SK-N-SH (cell line): ENCODE results near the gene HSPA4L. TPM values are rescaled to one million over a fixed set of nuclear protein-coding genes. Genes with fewer than 3 reads are reported as not detected.

Source experiments
- CTCF ChIA-PET: fragments of 300-600, 350-600 bp; formaldehyde crosslinking; extraction: SDS; loops from one replicate; lab custom pipeline; 2021; lab: Yijun Ruan, JAX
- POLR2A ChIA-PET: fragments of 350-600 bp; sonication (Branson Sonifier 250); formaldehyde crosslinking; extraction: SDS; loops from one replicate; lab custom pipeline; 2020; ENCODE audit warnings: antibody characterized with exemption, inconsistent platforms; lab: Yijun Ruan, JAX
- DNase-seq: peaks from one replicate; pipeline ENCODE4 v3.0.0; 2012
- H2AFZ ChIP-seq: fragments of 200-600 bp; sonication (generic); 2 replicates; pipeline ENCODE4 v1.8.1; 2016; ENCODE audit warnings: antibody characterized with exemption, mild to moderate bottlenecking, low read depth
- H3F3A ChIP-seq: fragments of 200-600 bp; sonication (generic); replicated peaks from 2 replicates; pipeline ENCODE3; 2016; ENCODE audit warnings: antibody characterized with exemption, mild to moderate bottlenecking; ENCODE audit not compliant: insufficient read depth
- H3K27ac ChIP-seq, 2 experiments: fragments of 200-500 bp in 1 of 2; fragments of 200-600 bp in 1 of 2; sonication (Bioruptor generic) in 1 of 2; sonication (generic), shearing (Covaris generic) in 1 of 2; 2 replicates each; pipeline versions ENCODE4 v1.5.1 to v1.6.1; 2014 to 2016; ENCODE audit warnings: low read depth in 2 of 2, inconsistent platforms in 1 of 2, low read length in 1 of 2, mild to moderate bottlenecking in 1 of 2, mixed read lengths in 1 of 2
- H3K27me3 ChIP-seq: fragments of 200-600 bp; sonication (generic), shearing (Covaris generic); 2 replicates; pipeline ENCODE4 v1.6.1; 2016; ENCODE audit warnings: mixed run types; ENCODE audit not compliant: insufficient read depth
- H3K36me3 ChIP-seq, 2 experiments: fragments of 200-500 bp in 1 of 2; fragments of 200-600 bp in 1 of 2; sonication (Bioruptor generic) in 1 of 2; sonication (generic) in 1 of 2; replicated peaks in 1 of 2; 2 replicates each; pipeline versions ENCODE3 to v1.5.1; 2014 to 2016; ENCODE audit warnings: low read length in 1 of 2, mild to moderate bottlenecking in 1 of 2; ENCODE audit not compliant: insufficient read depth in 2 of 2, control insufficient read depth in 1 of 2
- H3K4me1 ChIP-seq, 2 experiments: fragments of 200-500 bp in 1 of 2; fragments of 200-600 bp in 1 of 2; sonication (Bioruptor generic) in 1 of 2; sonication (generic), shearing (Covaris generic) in 1 of 2; 2 replicates each; pipeline versions ENCODE4 v1.5.1 to v1.6.1; 2014 to 2016; ENCODE audit warnings: low read depth in 1 of 2, low read length in 1 of 2, mixed run types in 1 of 2; ENCODE audit not compliant: insufficient read depth in 2 of 2, control insufficient read depth in 1 of 2
- H3K4me2 ChIP-seq: fragments of 200-600 bp; sonication (generic), shearing (Covaris generic); 2 replicates; pipeline ENCODE4 v1.6.1; 2017; ENCODE audit warnings: mixed run types
- H3K4me3 ChIP-seq, 2 experiments: fragments of 200-500 bp in 1 of 2; fragments of 200-600 bp in 1 of 2; sonication (Bioruptor generic) in 1 of 2; sonication (generic), shearing (Covaris generic) in 1 of 2; 2 replicates each; pipeline versions ENCODE4 v1.5.1 to v1.8.1; 2014 to 2016; ENCODE audit warnings: low read depth in 2 of 2, inconsistent platforms in 1 of 2, low read length in 1 of 2, mild to moderate bottlenecking in 1 of 2, mixed read lengths in 1 of 2, moderate library complexity in 1 of 2
- H3K79me2 ChIP-seq: fragments of 200-600 bp; sonication (generic); 2 replicates; pipeline ENCODE4 v1.8.1; 2017; ENCODE audit warnings: mild to moderate bottlenecking; ENCODE audit not compliant: insufficient read depth
- H3K9ac ChIP-seq: fragments of 200-600 bp; sonication (generic); 2 replicates; pipeline ENCODE4 v1.6.1; 2017; ENCODE audit warnings: mixed run types
- H3K9me2 ChIP-seq: fragments of 200-600 bp; sonication (generic); 2 replicates; pipeline ENCODE4 v1.6.1; 2017; ENCODE audit warnings: mixed run types
- H3K9me3 ChIP-seq: fragments of 200-600 bp; sonication (generic); 2 replicates; pipeline ENCODE4 v1.6.1; 2017; ENCODE audit warnings: mixed run types, mild to moderate bottlenecking, moderate library complexity
- H4K20me1 ChIP-seq: fragments of 200-600 bp; sonication (generic); 2 replicates; pipeline ENCODE4 v1.6.1; 2017; ENCODE audit warnings: mild to moderate bottlenecking, mixed run types; ENCODE audit not compliant: insufficient read depth
- ELF1 ChIP-seq: IDR thresholded peaks from 2 replicates; pipeline ENCODE4 v1.4.0; 2012
- FOXM1 ChIP-seq: IDR thresholded peaks from 2 replicates; pipeline ENCODE4 v1.4.0; 2012; ENCODE audit warnings: low read depth, mild to moderate bottlenecking
- GABPA ChIP-seq: IDR thresholded peaks from 2 replicates; pipeline ENCODE4 v1.4.0; 2012; ENCODE audit warnings: low read depth, mild to moderate bottlenecking
- MEF2A ChIP-seq: IDR thresholded peaks from 2 replicates; pipeline ENCODE4 v1.4.0; 2012; ENCODE audit warnings: low read depth, borderline replicate concordance
- MXI1 ChIP-seq: IDR thresholded peaks from 2 replicates; pipeline ENCODE4 v1.6.1; 2012; ENCODE audit warnings: mild to moderate bottlenecking, low read depth, low read length, improper control_type of control experiment
- NFIC ChIP-seq: IDR thresholded peaks from 2 replicates; pipeline ENCODE4 v1.4.0; 2012; ENCODE audit warnings: borderline replicate concordance
- NRF1 ChIP-seq: IDR thresholded peaks from 2 replicates; pipeline ENCODE4 v1.6.1; 2012; ENCODE audit warnings: low read depth, mild to moderate bottlenecking, low read length
- POLR2AphosphoS5 ChIP-seq: IDR thresholded peaks from 2 replicates; pipeline ENCODE4 v1.6.1; 2012; ENCODE audit warnings: low read depth, low read length
- RAD21 ChIP-seq: IDR thresholded peaks from 2 replicates; pipeline ENCODE4 v1.6.1; 2012; ENCODE audit warnings: mild to moderate bottlenecking, low read length
- RFX5 ChIP-seq: IDR thresholded peaks from 2 replicates; pipeline ENCODE4 v1.6.1; 2012; ENCODE audit warnings: mild to moderate bottlenecking, improper control_type of control experiment, low read length
- SIN3A ChIP-seq: IDR thresholded peaks from 2 replicates; pipeline ENCODE4 v1.6.1; 2012; ENCODE audit warnings: low read depth, mild to moderate bottlenecking, low read length, moderate library complexity, borderline replicate concordance
- SMC3 ChIP-seq: IDR thresholded peaks from 2 replicates; pipeline ENCODE4 v1.6.1; 2012; ENCODE audit warnings: low read depth, low read length, improper control_type of control experiment
- TCF12 ChIP-seq: IDR thresholded peaks from 2 replicates; pipeline ENCODE4 v1.4.0; 2012
- WGBS: methylation state at CpG from one replicate; pipeline ENCODE4 v1.1.6; 2017; ENCODE audit warnings: low lambda C conversion rate; 5-methylcytosine and 5-hydroxymethylcytosine counted together
- polyA plus RNA-seq, 3 experiments: library from polyadenylated mRNA; depleted of rRNA; stranded (reverse); fragments of >200 nt; gene quantifications; 2 replicates each; pipeline ENCODE4 v1.2.3, GENCODE V29; 2012
- TF ChIP-seq, protein P1 (sequence below): IDR thresholded peaks from 2 replicates; pipeline ENCODE4 v1.4.0; 2012; ENCODE audit warnings: low read depth
- TF ChIP-seq, protein P2 (sequence below): IDR thresholded peaks from 2 replicates; pipeline ENCODE4; 2012
- TF ChIP-seq, protein P3 (sequence below): fragments of 200-600 bp; sonication (generic); IDR thresholded peaks from 2 replicates; pipeline ENCODE4 v1.6.1; 2017; ENCODE audit warnings: antibody characterized with exemption, mild to moderate bottlenecking, moderate library complexity
- TF ChIP-seq, protein P4 (sequence below): IDR thresholded peaks from 2 replicates; pipeline ENCODE4 v1.4.0; 2012; ENCODE audit warnings: low read depth, borderline replicate concordance

Gene HSPA4L
- polyA plus RNA-seq, 1 of the 3 experiments (the other 2 are of a cell fraction), result 1.6 TPM

DNA sequence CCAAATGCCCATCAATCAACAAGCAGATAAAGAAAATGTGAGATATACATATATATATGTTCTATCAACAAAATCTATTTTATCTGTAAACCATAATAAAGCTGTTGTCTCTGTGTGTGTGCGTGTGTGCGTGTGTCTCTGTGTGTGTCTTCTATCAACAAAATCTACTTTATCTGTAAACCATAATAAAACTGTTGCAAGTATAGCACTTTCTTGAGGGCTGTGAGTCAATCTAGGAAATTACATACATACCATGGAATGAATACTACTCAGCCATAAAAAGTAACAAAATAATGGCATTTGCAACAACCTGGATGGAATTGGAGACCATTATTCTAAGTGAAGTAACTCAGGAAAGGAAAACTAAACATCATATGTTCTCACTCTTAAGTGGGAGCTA, 86.1 kb downstream of the HSPA4L start:
- Histone ChIP-seq H3K9ac (no peak overlapping the region), H3K9me3 (no peaks in the 10 kb centered on the region), H4K20me1 (no peaks in the 10 kb centered on the region), H3K4me1 (peaks cover 4 to 14% of the 10 kb centered on the region in 2 experiments), H3K9me2 (no peaks in the 10 kb centered on the region), H3K4me3 (no peak overlapping the region), H3K79me2 (peaks cover 13% of the 10 kb centered on the region; the same call in 1 of the 2 replicates), H3K4me2 (no peak overlapping the region), H3K36me3 (no peaks in the 10 kb centered on the region), H3F3A (peaks cover 15% of the 10 kb centered on the region), H2AFZ (no peak overlapping the region), H3K27ac (no peak overlapping the region), H3K27me3 (no peaks in the 10 kb centered on the region)
- TF ChIP-seq, protein P1, sequence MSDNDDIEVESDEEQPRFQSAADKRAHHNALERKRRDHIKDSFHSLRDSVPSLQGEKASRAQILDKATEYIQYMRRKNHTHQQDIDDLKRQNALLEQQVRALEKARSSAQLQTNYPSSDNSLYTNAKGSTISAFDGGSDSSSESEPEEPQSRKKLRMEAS, result no peak
- TF ChIP-seq MXI1 (no peak), POLR2AphosphoS5 (no peak), SMC3 (no peak), RFX5 (no peak), SIN3A (no peak), NRF1 (no peak), MEF2A (no peak)
- TF ChIP-seq, protein P2, sequence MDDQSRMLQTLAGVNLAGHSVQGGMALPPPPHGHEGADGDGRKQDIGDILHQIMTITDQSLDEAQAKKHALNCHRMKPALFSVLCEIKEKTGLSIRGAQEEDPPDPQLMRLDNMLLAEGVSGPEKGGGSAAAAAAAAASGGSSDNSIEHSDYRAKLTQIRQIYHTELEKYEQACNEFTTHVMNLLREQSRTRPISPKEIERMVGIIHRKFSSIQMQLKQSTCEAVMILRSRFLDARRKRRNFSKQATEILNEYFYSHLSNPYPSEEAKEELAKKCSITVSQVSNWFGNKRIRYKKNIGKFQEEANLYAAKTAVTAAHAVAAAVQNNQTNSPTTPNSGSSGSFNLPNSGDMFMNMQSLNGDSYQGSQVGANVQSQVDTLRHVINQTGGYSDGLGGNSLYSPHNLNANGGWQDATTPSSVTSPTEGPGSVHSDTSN, result no peak
- WGBS, result 100% methylated on average over 2 of the region's 2 CpGs
- DNase-seq, result no peak
- POLR2A ChIA-PET, result no interaction called here
- CTCF ChIA-PET, result no interaction called here

DNA sequence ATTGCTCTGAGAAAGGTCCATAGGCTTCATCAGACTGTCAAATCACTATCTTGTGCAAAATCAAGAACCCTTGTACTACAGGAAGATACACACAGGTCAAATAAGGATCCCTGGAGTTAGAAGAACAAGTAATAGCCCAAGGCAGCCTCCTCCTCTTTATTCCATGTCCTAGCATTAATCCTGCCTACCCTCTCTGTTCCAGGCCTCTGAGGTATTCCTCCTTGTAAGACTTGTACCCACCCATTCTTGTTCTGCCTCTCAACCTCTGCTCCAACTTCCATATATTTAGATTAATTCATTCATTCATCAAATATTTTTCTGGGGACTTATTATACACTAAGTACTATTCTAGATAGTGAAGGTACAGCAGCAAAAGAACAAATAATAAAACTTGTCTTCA, 88.2 kb downstream of the HSPA4L start:
- peaks cover 4 to 14% of the 10 kb centered on the region in 2 experiments for H3K4me1 ChIP-seq
- H4K20me1 ChIP-seq, result no peaks in the 10 kb centered on the region
- no peak overlapping the region; the same call in 1 of the 2 replicates for H3K9ac ChIP-seq
- H3K9me3 ChIP-seq, result no peaks in the 10 kb centered on the region
- H3K4me3 ChIP-seq, result no peak overlapping the region
- H3K9me2 ChIP-seq, result no peaks in the 10 kb centered on the region
- POLR2A ChIA-PET, result no interaction called here
- peaks cover 13% of the 10 kb centered on the region; the same call in 1 of the 2 replicates for H3K79me2 ChIP-seq
- peak overlapping the region; percentile 54; the same call in 1 of the 2 replicates for H3K4me2 ChIP-seq
- peaks cover 15% of the 10 kb centered on the region for H3F3A ChIP-seq
- no peak for TF ChIP-seq FOXM1
- CTCF ChIA-PET, result no interaction called here
- H3K27ac ChIP-seq, result peak overlapping the region; percentile 41 to 59; a peak in 3 of 4 replicates
- no peak for DNase-seq
- no peaks in the 10 kb centered on the region for H3K27me3 ChIP-seq
- H2AFZ ChIP-seq, result peak overlapping the region; percentile 69; the same call in 1 of the 2 replicates
- H3K36me3 ChIP-seq, result peaks cover 0 to 3% of the 10 kb centered on the region in 2 experiments

DNA sequence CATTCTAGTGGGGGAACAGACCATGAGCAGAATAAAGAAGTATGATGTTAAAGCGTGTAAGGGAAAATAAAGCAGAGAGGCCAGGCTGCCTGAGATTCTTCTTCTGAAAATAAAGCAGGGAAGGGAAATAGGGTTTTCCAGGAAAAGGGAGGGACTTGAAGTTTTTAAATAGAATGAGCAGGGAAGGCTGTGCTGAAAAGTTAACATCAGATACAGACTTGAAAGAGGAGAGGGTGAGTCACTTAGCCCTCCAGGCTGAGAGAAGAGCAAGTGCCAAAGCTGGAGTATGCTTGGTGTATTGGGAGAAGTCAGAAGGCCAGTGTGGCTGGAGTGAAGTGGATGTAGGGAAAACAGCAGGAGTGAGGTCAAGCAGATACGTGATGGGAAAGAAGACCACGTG, 88.6 kb downstream of the HSPA4L start:
- Histone ChIP-seq H3K9me2 (no peaks in the 10 kb centered on the region), H3K27me3 (no peaks in the 10 kb centered on the region), H3K36me3 (peaks cover 0 to 7% of the 10 kb centered on the region in 2 experiments), H3K4me3 (0 out of 4 replicates have a peak overlapping the region, but pooled peaks of 1 of the 2 experiments have one; percentile 7), H3F3A (peaks cover 19% of the 10 kb centered on the region), H3K4me1 (peaks cover 4 to 14% of the 10 kb centered on the region in 2 experiments), H3K9ac (no peak overlapping the region; the same call in 1 of the 2 replicates), H3K9me3 (no peaks in the 10 kb centered on the region), H3K27ac (peak overlapping the region; percentile 53 to 59), H4K20me1 (no peaks in the 10 kb centered on the region), H2AFZ (peak overlapping the region; percentile 79; the same call in 1 of the 2 replicates), H3K4me2 (peak overlapping the region; percentile 54; the same call in 1 of the 2 replicates), H3K79me2 (peaks cover 12% of the 10 kb centered on the region; the same call in 1 of the 2 replicates)
- 56% methylated on average over 3 of the region's 3 CpGs for WGBS
- ChIA-PET CTCF (no interaction called here), POLR2A (no interaction called here)
- no peak for DNase-seq
- TF ChIP-seq GABPA, result no peak
- TF ChIP-seq, protein P1, result no peak
- TF ChIP-seq RAD21, result no peak
- TF ChIP-seq, protein P3, sequence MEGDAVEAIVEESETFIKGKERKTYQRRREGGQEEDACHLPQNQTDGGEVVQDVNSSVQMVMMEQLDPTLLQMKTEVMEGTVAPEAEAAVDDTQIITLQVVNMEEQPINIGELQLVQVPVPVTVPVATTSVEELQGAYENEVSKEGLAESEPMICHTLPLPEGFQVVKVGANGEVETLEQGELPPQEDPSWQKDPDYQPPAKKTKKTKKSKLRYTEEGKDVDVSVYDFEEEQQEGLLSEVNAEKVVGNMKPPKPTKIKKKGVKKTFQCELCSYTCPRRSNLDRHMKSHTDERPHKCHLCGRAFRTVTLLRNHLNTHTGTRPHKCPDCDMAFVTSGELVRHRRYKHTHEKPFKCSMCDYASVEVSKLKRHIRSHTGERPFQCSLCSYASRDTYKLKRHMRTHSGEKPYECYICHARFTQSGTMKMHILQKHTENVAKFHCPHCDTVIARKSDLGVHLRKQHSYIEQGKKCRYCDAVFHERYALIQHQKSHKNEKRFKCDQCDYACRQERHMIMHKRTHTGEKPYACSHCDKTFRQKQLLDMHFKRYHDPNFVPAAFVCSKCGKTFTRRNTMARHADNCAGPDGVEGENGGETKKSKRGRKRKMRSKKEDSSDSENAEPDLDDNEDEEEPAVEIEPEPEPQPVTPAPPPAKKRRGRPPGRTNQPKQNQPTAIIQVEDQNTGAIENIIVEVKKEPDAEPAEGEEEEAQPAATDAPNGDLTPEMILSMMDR, result no peak
- TF ChIP-seq NRF1, result no peak
- TF ChIP-seq TCF12, result peak; percentile 23; the same call in 1 of the 2 replicates
- peak; percentile 30; the same call in 1 of the 2 replicates for TF ChIP-seq NFIC
- TF ChIP-seq, protein P4, sequence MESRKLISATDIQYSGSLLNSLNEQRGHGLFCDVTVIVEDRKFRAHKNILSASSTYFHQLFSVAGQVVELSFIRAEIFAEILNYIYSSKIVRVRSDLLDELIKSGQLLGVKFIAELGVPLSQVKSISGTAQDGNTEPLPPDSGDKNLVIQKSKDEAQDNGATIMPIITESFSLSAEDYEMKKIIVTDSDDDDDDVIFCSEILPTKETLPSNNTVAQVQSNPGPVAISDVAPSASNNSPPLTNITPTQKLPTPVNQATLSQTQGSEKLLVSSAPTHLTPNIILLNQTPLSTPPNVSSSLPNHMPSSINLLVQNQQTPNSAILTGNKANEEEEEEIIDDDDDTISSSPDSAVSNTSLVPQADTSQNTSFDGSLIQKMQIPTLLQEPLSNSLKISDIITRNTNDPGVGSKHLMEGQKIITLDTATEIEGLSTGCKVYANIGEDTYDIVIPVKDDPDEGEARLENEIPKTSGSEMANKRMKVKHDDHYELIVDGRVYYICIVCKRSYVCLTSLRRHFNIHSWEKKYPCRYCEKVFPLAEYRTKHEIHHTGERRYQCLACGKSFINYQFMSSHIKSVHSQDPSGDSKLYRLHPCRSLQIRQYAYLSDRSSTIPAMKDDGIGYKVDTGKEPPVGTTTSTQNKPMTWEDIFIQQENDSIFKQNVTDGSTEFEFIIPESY, result no peak
- no peak for TF ChIP-seq ELF1
- TF ChIP-seq RFX5, result no peak
